Right renal cortex interstitium (tissue), 3 donors: Measurements from ENCODE around the gene TFRC. TPM values are rescaled to one million over a fixed set of nuclear protein-coding genes. Genes with fewer than 3 reads are reported as not detected.
"Not testable (repeated sequence)": the region's sequence is repeated elsewhere in the genome, so short reads cannot be mapped to it uniquely, and the experiment has no call there.

Experiments used
- DNase-seq, 3 donors: peaks; one replicate each; pipeline ENCODE4 v3.0.0-alpha.2; 2013; ENCODE audit warnings: low read depth in 3 of 3, low spot score in 2 of 3
- polyA plus RNA-seq, 3 donors: library from polyadenylated mRNA; unstranded; fragments of 120-200 nt; gene quantifications; one replicate each; pipeline ENCODE4 v1.2.1, GENCODE V29; 2013; ENCODE audit not compliant: insufficient read length in 3 of 3

TFRC gene
- 10 to 100 TPM; 45.1 to 48.8 (median 48.7) TPM for polyA plus RNA-seq

- DNase-seq, result peak; percentile 81 to 90 (median 88)
Observed at GRCh38 chr3:196081834-196082618, at the start of gene TFRC. TFRC (minus strand) TSS chr3:196082090; CDS start chr3:196077099, 4,991 bp downstream.

- DNase-seq, result no peak
Observed at GRCh38 chr3:196128172-196128843, 46.4 kb upstream of the TFRC start.

GRCh38 chr3:196127308-196128040 lies 45.6 kb upstream of the TFRC start:
- DNase-seq, result no peak

GRCh38 chr3:196124608-196125007 lies 42.7 kb upstream of the TFRC start:
- no peak for DNase-seq

- DNase-seq, result no peak
Observed at GRCh38 chr3:196122688-196123046, 40.8 kb upstream of the TFRC start.

GRCh38 chr3:196122021-196122687 lies 40.3 kb upstream of the TFRC start:
- no peak for DNase-seq

- DNase-seq, result no peak
Observed at GRCh38 chr3:196121066-196121465, 39.2 kb upstream of the TFRC start.

- DNase-seq, result no peak
Observed at GRCh38 chr3:196120291-196120951, 38.5 kb upstream of the TFRC start.

GRCh38 chr3:196117809-196118208 lies 35.9 kb upstream of the TFRC start:
- no peak for DNase-seq

GRCh38 chr3:196115678-196116083 lies 33.8 kb upstream of the TFRC start:
- no peak for DNase-seq

- DNase-seq, result no peak
Observed at GRCh38 chr3:196111939-196112386, 30.1 kb upstream of the TFRC start.

- no peak for DNase-seq
Observed at GRCh38 chr3:196108075-196108743, 26.3 kb upstream of the TFRC start.

GRCh38 chr3:196104707-196105106 lies 22.8 kb upstream of the TFRC start:
- not testable (repeated sequence) for DNase-seq

- DNase-seq, result not testable (repeated sequence)
Observed at GRCh38 chr3:196098365-196098980, 16.6 kb upstream of the TFRC start.

GRCh38 chr3:196097373-196098154 lies 15.7 kb upstream of the TFRC start:
- DNase-seq, result no peak

GRCh38 chr3:196096382-196096953 lies 14.6 kb upstream of the TFRC start:
- DNase-seq, result no peak

- no peak for DNase-seq
Observed at GRCh38 chr3:196093317-196094111, 11.6 kb upstream of the TFRC start.
